Effector CD8-positive, alpha-beta T cell (primary cell): ENCODE results near the gene LRP8.
"Not testable (repeated sequence)": the region's sequence is repeated elsewhere in the genome, so short reads cannot be mapped to it uniquely, and the experiment has no call there.

Source experiments
- DNase-seq: peaks from one replicate; lab custom pipeline; 2025; lab: John Stamatoyannopoulos, UW

LRP8 gene

GRCh38 chr1:53284224-53285020 is 43.4 kb downstream of the LRP8 start:
- no peak for DNase-seq

GRCh38 chr1:53283156-53283555 is 44.7 kb downstream of the LRP8 start:
- not testable (repeated sequence) for DNase-seq

GRCh38 chr1:53281133-53281532 is 46.7 kb downstream of the LRP8 start:
- no peak for DNase-seq

GRCh38 chr1:53280496-53280895 is 47.4 kb downstream of the LRP8 start:
- no peak for DNase-seq

DNA sequence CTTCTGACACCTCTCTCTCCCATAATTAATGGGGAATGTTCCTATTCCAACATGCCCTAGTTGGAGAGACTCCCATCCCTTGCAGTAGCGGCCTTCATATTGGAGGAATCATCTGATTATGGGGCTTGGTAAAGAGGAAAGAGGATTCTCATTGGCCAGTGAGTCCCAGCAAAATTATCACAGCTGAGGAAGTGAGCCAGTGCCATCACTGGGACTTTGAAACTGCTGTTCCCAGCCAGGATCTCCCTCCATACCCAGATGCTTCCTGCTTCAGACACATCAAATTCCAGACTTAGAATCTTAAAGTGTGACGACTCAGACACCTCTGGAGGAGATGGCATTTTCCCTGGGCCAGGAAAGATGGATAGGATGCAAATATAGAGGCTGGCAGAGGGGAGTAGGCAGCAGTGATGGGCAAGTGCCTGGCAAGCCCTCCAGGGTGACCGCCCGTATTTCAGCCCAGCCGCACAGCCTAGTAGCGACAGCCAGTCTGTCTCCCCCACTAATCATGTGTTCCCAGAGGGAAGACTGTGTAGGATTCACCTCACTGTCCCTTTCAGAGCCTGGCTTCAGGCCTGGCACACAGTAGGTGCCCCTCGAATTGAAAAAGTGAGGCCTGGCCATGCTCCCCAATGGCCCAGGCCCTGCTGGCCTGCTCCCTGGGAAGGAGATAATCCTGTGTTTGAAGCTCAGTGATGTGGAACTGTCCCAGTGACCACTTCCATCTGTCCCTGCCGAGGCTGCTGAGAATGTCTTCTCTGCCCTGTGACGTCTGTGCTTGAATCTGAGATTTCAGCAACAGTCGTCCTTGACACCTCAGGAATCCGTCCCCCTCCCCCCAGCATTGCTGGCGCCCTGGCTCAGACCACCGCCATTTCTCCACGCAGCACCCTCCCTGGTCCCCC is 48.3 kb downstream of the LRP8 start:
- no peak for DNase-seq

GRCh38 chr1:53278298-53278725 is 49.6 kb downstream of the LRP8 start:
- DNase-seq, result peak; percentile 53

DNA sequence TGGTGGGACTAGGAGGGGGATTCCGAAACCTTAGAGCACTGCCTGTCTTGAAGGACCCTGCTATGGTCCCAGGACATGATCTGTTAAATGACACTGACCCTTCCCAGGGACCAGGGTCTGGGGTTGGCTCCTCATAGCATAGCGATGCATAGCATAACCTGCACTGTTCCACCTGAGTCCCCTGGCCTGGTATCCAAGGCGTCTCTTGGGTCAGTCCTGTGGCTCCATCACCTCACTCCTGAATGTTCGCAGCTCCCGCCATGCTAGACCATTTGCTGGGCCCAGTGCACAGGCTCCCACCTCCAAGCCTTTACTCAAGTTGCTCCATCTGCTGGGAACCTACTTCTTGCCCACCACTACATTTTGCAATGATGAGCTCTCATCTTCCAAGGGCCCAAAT is 50.5 kb downstream of the LRP8 start:
- no peak for DNase-seq

DNA sequence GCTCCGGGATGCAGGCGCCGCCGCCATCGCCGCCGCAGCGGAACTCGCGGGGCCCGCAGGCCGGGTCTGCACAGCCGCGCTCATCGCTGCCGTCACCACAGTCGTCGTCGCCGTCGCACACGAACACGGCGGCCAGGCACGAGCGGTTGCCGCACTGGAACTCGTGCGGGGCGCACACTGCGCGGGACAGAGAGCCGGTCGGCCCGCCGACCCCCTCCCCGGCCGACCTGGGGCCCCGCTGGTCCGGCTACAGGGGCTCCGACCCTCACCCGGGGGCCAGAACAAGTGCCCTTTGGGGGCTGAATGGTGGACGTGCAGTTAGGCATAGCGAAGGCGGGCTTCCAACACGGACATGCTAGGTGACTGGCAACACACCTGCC is 51.0 kb downstream of the LRP8 start:
- no peak for DNase-seq

DNA sequence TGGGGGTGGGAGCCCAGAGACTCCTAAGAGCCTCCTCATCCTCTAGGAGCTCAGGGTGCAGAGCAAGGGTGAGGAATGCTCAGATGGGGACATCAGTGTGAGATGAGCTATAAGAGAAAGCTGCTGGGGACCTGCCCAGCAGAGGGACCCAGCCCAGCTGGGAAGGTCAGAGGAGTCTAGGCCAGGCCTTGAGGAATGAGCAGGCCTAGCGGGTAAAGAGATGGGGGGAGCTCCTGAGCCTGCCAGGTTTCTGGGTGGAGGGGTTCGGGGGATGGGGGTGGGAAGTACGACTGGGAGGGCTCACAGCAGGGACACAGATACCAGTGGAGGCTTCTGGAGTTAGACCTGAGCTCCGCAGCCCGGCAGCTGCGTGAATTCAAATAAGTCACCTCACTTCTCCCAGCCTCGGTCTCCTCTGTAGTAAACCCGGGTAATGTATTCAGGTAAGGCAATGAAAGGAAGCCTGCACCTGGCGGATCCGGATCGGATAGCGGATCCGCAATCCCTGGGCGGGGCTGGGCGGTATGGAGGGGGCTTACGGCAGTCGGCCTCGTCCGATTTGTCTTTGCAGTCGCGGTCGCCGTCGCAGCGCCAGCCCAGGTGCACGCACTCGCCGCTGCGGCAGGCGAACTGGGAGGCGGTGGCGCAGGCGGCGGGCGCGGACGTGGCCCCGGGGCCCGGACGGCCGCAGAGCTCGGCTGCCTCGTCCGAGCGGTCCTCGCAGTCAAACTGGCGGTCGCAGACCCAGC is 51.5 kb downstream of the LRP8 start:
- DNase-seq, result no peak

DNA sequence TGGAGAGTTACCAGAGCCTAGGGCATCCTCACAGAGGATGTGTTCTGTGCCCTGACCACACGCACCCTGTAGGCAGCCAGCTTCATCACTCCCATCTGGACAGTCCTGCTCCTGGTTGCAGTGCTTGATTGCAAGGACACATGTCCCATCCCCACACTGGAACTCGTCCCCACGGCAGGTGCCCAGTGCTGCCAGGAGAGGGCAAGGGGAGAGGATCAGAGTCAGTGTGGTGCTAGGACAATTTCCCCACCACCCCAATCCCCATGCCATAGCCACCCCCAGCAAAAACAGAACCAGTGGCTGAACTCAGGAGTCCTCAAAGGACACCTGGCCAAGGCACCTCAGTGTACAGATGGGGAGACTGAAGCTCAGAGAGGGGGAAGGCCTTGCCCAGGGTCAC is 52.3 kb downstream of the LRP8 start:
- no peak for DNase-seq

DNA sequence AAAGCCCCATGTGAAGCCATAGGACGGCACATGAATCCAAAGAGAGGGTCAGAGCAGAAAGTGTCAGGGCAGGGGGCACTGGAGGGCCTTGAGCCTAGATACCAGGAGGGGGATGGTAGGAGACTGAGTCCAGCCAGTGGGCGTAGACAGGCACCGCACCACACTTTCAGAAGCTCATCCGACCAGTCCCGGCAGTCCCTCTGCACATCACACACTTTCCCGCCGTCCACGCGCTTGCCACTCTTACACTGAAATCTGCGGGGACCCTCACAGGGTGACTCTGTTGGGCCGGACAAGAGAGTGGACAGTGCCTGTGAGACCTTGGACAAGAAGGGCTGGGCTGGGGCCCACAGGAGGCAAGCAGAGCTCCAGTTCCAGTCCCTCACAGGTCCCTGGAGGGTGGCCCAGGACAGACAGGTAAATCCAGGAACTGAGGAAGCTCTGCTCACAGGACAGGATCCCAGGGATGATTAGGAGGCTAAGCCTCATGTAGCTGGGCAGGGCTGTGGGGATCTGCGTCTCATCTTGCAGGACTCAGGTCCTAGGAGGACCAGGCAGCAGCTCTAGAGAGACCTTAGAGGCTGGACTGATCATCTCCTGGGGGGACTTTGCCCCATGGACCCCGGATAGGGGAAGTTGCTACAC is 53.2 kb downstream of the LRP8 start:
- DNase-seq, result no peak

DNA sequence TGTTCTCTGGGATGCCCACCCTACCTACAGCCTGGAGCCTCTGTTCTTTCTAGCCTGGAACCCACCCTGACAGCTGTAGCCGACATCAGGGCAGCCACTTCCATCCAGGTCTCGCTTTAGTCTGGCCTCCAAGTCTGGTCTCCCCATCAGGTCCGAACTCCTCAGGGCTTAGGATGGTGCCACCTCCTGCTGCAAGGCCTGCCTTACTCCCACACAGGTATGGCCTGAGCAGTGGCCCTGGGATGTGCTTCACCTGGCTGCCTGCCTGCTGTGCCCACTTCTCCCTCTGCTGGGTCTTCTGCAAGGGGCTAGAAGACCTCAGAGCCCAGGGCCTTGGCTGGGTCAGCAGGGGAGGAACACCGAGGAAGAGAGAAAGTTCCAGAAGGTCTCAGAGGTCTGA is 53.8 kb downstream of the LRP8 start:
- no peak for DNase-seq

- DNase-seq, result no peak
Measured at GRCh38 chr1:53273526-53273925, 54.3 kb downstream of the LRP8 start.

GRCh38 chr1:53272349-53272748 is 55.5 kb downstream of the LRP8 start:
- DNase-seq, result no peak

DNA sequence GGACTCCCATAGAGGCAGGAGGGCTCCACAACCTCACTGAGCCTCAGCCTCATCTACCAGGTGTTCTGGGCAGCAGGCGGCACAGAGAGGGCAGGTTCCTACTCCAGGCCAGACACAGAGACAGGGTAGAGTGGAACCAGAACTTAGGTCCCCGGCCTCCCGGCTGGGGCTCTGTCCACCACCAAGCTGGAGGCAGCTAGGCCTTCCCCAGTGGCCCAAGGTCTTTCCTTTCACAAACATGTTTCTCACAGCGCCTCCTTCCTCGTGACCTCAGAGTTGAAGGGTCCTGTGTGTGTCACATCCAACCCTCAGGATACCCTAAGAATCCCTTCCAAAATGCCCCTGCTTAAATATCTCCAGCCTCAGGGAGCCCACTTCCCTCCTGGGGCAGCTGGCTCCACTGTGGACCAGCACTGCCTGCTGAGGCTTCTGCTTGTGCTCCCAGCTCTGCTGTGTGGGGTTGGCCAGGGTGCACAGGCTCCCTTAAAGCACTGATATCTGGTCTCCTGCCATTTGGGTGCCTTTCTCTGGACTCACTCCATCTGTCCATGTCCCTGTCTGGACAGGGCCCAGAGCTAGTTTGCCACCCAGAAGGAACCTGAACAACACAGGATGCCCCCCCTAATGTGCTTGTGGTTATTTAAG is 56.3 kb downstream of the LRP8 start:
- no peak for DNase-seq

- no peak for DNase-seq
Measured at GRCh38 chr1:53270873-53271272, 57.0 kb downstream of the LRP8 start.

GRCh38 chr1:53270107-53270506 is 57.8 kb downstream of the LRP8 start:
- no peak for DNase-seq

DNA sequence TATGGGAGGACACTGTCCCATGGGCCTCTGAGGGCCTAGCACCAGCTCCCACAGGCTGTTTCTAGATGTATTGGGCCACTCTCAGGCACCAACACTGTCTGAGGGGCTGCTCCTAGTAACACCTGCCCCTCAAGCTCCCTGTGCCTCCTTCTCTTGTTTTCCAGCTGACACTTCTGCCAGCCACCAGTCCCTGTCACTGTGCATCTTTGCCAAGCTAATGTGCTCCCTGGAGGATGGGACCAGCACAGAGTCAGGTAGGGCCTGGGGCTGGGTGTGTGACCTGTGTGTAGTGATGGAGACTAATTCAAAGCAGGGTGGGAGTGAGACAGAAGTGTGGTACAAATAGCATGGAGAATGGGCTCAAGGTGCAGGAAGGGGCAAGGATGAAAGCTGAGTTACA is 60.1 kb downstream of the LRP8 start:
- no peak for DNase-seq

- DNase-seq, result no peak
Measured at GRCh38 chr1:53266038-53266437, 61.8 kb downstream of the LRP8 start.

DNA sequence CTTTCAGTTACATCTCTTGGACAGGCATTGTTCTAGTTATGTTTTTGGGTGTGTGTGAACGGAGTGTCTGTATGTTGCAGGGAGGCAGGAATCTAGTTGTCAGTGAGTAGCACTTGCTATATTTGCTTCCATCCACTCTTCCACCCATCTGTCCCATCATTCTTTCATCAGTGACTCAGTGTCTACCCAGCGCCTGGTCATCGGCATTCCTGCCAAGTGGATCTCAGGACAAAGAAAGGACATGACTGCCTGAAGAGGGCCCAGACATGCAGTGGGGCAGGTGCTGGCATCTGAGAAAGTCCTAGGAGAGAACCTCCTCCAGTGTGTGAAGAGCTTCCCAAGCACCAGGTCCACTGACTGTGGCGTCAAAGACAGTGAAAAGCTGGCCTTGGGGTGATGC is 62.3 kb downstream of the LRP8 start:
- no peak for DNase-seq

DNA sequence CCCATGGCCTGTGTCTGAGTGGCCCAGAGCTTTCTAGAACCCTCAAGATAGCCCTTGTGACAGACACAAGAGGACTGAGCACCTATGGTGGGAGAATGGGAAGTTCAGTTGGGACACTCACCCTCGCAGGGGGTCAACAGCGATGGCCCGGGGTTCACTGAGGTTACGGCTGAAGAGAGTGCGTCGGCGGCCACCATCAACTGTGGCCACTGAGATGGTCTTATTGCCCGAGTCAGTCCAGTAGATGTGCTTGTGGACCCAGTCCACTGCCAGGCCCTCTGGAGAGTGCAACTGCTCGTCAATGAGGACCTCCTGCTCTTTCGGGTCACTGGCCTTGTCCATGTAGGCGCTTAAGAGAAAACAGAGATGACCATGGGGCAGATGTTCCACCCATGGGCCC is 63.8 kb downstream of the LRP8 start:
- no peak for DNase-seq
